ENCODE measurements around the gene PUM1.

The PUM1 gene

GRCh38 chr1:30903343-30904034, 162.0 kb downstream of the PUM1 start:
- DNase-seq, result no peak

- DNase-seq, result no peak
Observed at GRCh38 chr1:30902593-30903290, 162.8 kb downstream of the PUM1 start.

- no peak for DNase-seq
Observed at GRCh38 chr1:30901798-30902581, 163.5 kb downstream of the PUM1 start.

GRCh38 chr1:30900931-30901560, 164.5 kb downstream of the PUM1 start:
- no peak for DNase-seq

GRCh38 chr1:30900486-30900885, 165.0 kb downstream of the PUM1 start:
- DNase-seq, result no peak

- DNase-seq, result no peak
Observed at GRCh38 chr1:30899577-30900389, 165.7 kb downstream of the PUM1 start.

- no peak for DNase-seq
Observed at GRCh38 chr1:30898031-30898815, 167.3 kb downstream of the PUM1 start.

- no peak for DNase-seq
Observed at GRCh38 chr1:30896905-30897304, 168.6 kb downstream of the PUM1 start.

- DNase-seq, result no peak
Observed at GRCh38 chr1:30895944-30896660, 169.4 kb downstream of the PUM1 start.

- DNase-seq, result no peak
Observed at GRCh38 chr1:30895382-30895943, 170.1 kb downstream of the PUM1 start.

- DNase-seq, result no peak
Observed at GRCh38 chr1:30894508-30894973, 171.0 kb downstream of the PUM1 start.

GRCh38 chr1:30893776-30894507, 171.6 kb downstream of the PUM1 start:
- DNase-seq, result no peak

GRCh38 chr1:30892671-30893073, 172.8 kb downstream of the PUM1 start:
- DNase-seq, result no peak

- DNase-seq, result no peak
Observed at GRCh38 chr1:30891227-30891552, 174.3 kb downstream of the PUM1 start.

GRCh38 chr1:30890502-30891226, 174.9 kb downstream of the PUM1 start:
- no peak for DNase-seq

- DNase-seq, result no peak
Observed at GRCh38 chr1:30889511-30889910, 176.0 kb downstream of the PUM1 start.

- DNase-seq, result no peak
Observed at GRCh38 chr1:30888975-30889374, 176.5 kb downstream of the PUM1 start.

GRCh38 chr1:30888391-30888790, 177.1 kb downstream of the PUM1 start:
- no peak for DNase-seq

Data from activated CD4-positive, CD25-positive, alpha-beta regulatory T cell treated with anti-CD3 and anti-CD28 coated beads, Interleukin-2, amount 50 U/mL, for 72 hours (primary cell).